Activated naive CD8-positive, alpha-beta T cell treated with anti-CD3 and anti-CD28 coated beads, Interleukin-2, amount 10 ng/mL, durations not matched to agents 7 days and 5 days (primary cell): Measurements from ENCODE around the gene CREM. TPM values are rescaled to one million over a fixed set of nuclear protein-coding genes. Genes with fewer than 3 reads are reported as not detected.

Experiments used
- ATAC-seq: fragments of 150-1000 bp; cut with Tn5 transposase; one replicate; pipeline ENCODE4 v1.10.0; 2021; ENCODE audit warnings: low read depth, moderate library complexity
- POLR2A ChIA-PET: fragments of 350-600 bp; sonication (Branson Sonifier 250); formaldehyde crosslinking; loops from one replicate; lab custom pipeline; 2021; ENCODE audit warnings: antibody characterized with exemption; lab: Charles Lee
- DNase-seq: peaks from one replicate; pipeline ENCODE4 v3.0.0; 2021
- H3K27ac Mint-ChIP-seq: one replicate; pipeline ENCODE4 v1.8.0; 2022; ENCODE audit warnings: mild to moderate bottlenecking, mixed read lengths
- H3K27me3 Mint-ChIP-seq: one replicate; pipeline ENCODE4 v1.8.0; 2022; ENCODE audit warnings: mild to moderate bottlenecking, moderate library complexity, mixed read lengths
- H3K36me3 Mint-ChIP-seq: one replicate; pipeline ENCODE4 v1.8.0; 2021; ENCODE audit warnings: mild to moderate bottlenecking, mixed read lengths
- H3K4me1 Mint-ChIP-seq: one replicate; pipeline ENCODE4 v1.8.0; 2021; ENCODE audit warnings: mixed read lengths
- H3K4me3 Mint-ChIP-seq: one replicate; pipeline ENCODE4 v1.8.0; 2022; ENCODE audit warnings: mild to moderate bottlenecking, moderate library complexity, mixed read lengths
- H3K9me3 Mint-ChIP-seq: one replicate; pipeline ENCODE4 v1.8.0; 2021; ENCODE audit warnings: mixed read lengths
- microRNA-seq: library from miRNA; unstranded; fragments of <30 nt; microRNA quantifications from one replicate; pipeline ENCODE4 v1.2.0, GENCODE V29; 2022
- total RNA-seq, 2 experiments: library from RNA; stranded (reverse); gene quantifications; one replicate each; pipeline ENCODE4 v1.2.3, GENCODE V29; 2021

The CREM gene
- total RNA-seq, 2 experiments from 2014 or later = 78.6 to 86.5 TPM

GRCh38 chr10:35237766-35238512 is 111.3 kb downstream of the CREM start:
- POLR2A ChIA-PET = no interaction called here
- no peak for ATAC-seq
- Mint-ChIP-seq H3K9me3 (no peaks in the 10 kb centered on the region), H3K36me3 (no peaks in the 10 kb centered on the region), H3K4me1 (no peaks in the 10 kb centered on the region), H3K27ac (no peak overlapping the region), H3K27me3 (no peaks in the 10 kb centered on the region), H3K4me3 (no peak overlapping the region)
- DNase-seq = no peak

GRCh38 chr10:35244549-35244948 is 117.9 kb downstream of the CREM start:
- H3K27me3 Mint-ChIP-seq = no peaks in the 10 kb centered on the region
- no peak overlapping the region for H3K4me3 Mint-ChIP-seq
- POLR2A ChIA-PET = no interaction called here
- no peaks in the 10 kb centered on the region for H3K36me3 Mint-ChIP-seq
- DNase-seq (no peak), ATAC-seq (no peak)
- H3K9me3 Mint-ChIP-seq = no peaks in the 10 kb centered on the region
- no peaks in the 10 kb centered on the region for H3K4me1 Mint-ChIP-seq
- H3K27ac Mint-ChIP-seq = no peak overlapping the region

- no peak for DNase-seq
- H3K4me1 Mint-ChIP-seq = no peaks in the 10 kb centered on the region
- H3K9me3 Mint-ChIP-seq = no peaks in the 10 kb centered on the region
- no peaks in the 10 kb centered on the region for H3K27me3 Mint-ChIP-seq
- POLR2A ChIA-PET = interaction anchor here (0.7 kb wide), 1 partner anchor 234 kb away, joined by 5 read pairs; no protein-coding TSS in a partner anchor
- H3K4me3 Mint-ChIP-seq = no peak overlapping the region
- no peak overlapping the region for H3K27ac Mint-ChIP-seq
- no peak for ATAC-seq
- no peaks in the 10 kb centered on the region for H3K36me3 Mint-ChIP-seq
These were observed 120.2 kb downstream of the CREM start for GRCh38 chr10:35246770-35247343.

DNA sequence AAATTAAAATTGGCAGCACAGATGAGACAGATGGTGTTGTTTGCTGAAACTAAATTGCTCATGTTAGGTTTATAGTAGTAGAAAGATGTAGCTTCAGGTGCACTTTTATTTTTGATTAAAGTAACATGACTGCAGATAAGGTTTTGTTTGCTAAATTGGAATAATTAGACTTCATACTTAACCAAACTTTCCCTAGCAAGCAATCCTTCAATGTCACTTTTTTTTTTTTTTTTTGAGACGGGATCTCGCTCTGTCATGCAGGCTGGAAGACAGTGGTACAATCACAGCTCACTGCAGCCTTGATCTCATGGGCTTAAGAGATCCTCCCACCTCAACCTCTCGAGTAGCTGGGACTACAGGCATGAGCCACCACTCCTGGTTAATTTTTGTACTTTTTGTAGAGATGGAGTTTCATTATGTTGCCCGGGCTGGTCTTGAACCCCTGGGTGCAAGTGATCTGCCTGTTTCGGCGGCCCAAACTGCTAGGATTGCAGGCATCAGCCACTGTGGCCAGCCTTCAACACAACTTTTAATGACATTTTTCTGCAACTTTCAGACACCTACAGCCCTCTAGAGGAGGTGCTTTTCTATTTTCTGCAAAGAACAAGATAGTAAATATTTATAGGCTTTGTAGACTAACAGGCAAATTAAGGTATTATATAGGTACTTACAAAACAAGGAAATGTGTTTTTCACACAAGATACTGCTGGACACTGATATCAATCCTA is 124.9 kb downstream of the CREM start:
- Mint-ChIP-seq H3K27ac (no peak overlapping the region), H3K27me3 (no peaks in the 10 kb centered on the region), H3K36me3 (no peaks in the 10 kb centered on the region), H3K4me1 (no peaks in the 10 kb centered on the region), H3K9me3 (no peaks in the 10 kb centered on the region), H3K4me3 (no peak overlapping the region)
- ATAC-seq = no peak
- no peak for DNase-seq
- POLR2A ChIA-PET = no interaction called here

DNA sequence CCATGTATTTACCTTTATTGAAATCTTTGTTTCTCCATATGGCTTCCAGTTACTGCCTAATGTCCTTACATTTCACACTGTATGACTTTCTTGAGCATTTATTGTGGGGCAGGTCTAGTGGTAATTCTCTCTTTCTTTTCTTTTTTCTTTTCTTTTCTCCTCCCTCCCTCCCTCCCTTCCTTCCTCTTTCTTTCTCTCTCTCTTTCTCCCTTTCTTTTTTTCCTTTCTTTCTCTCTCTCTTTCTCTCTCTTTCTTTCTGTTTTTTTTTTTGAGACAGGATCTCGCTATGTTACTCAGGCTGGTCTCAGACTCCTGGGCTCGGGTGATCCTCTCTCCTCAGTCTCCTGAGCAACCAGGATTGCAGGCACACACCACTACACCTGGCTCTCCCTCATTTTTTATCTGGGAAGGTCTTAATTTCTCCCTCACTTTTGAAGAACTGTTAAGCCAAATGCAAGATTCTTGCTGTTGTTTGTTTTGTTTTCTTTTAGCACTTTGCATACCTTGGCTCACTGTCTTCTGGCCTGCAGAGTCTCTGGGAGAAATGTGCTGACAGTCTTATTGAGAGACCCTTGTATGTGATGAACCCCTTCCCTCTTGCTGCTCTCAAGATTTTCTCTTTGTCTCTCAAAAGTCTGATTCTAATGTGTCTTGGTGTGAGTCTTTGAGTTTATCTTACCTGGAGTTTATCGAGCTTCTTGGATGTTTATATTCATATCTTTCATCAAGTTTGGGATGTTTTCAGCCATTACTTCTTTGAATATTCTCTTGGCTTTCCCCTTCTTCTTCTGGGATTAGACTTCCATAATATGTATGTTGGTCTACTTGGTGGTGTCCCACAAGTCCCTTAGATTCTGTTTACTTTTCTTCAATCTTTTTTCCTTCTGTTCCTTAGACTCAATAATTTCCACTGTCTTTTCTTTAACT is 130.7 kb downstream of the CREM start:
- ATAC-seq (no peak), DNase-seq (no peak)
- peaks cover 13% of the 10 kb centered on the region for H3K9me3 Mint-ChIP-seq
- H3K36me3 Mint-ChIP-seq = peaks cover 3% of the 10 kb centered on the region
- H3K27me3 Mint-ChIP-seq = no peaks in the 10 kb centered on the region
- H3K4me3 Mint-ChIP-seq = no peak overlapping the region
- POLR2A ChIA-PET = no interaction called here
- H3K27ac Mint-ChIP-seq = no peak overlapping the region
- peaks cover 3% of the 10 kb centered on the region for H3K4me1 Mint-ChIP-seq

GRCh38 chr10:35259769-35260397 is 133.2 kb downstream of the CREM start:
- Mint-ChIP-seq H3K4me3 (no peak overlapping the region), H3K9me3 (peaks cover 13% of the 10 kb centered on the region), H3K27ac (no peak overlapping the region), H3K4me1 (peaks cover 3% of the 10 kb centered on the region), H3K27me3 (no peaks in the 10 kb centered on the region), H3K36me3 (peaks cover 3% of the 10 kb centered on the region)
- POLR2A ChIA-PET = interaction anchor here (0.7 kb wide), 1 partner anchor 12 kb away, joined by 5 read pairs; no protein-coding TSS in a partner anchor
- DNase-seq (no peak), ATAC-seq (no peak)

- H3K9me3 Mint-ChIP-seq = peaks cover 8% of the 10 kb centered on the region
- no peak overlapping the region for H3K27ac Mint-ChIP-seq
- DNase-seq (no peak), ATAC-seq (no peak)
- H3K27me3 Mint-ChIP-seq = no peaks in the 10 kb centered on the region
- POLR2A ChIA-PET = no interaction called here
- H3K4me1 Mint-ChIP-seq = peaks cover 3% of the 10 kb centered on the region
- peaks cover 3% of the 10 kb centered on the region for H3K36me3 Mint-ChIP-seq
- no peak overlapping the region for H3K4me3 Mint-ChIP-seq
These were observed 135.8 kb downstream of the CREM start for GRCh38 chr10:35262436-35262835.

Small RNAs within 50 kb of the gene (microRNA-seq; reads per million reads assigned to microRNA genes)
- gene MIR3611 = 28.8 reads per million, percentile 35 among the genes with 10 or more reads in this experiment

Other genes starting within 250 kb of the CREM start
- gene CUL2, start 36.5 kb upstream of the CREM start, total RNA-seq = 10 to 100 TPM; 35.4 to 37.1 TPM
- 10 to 100 TPM; 66.6 to 72.2 TPM for gene CCNY, start 209.7 kb downstream of the CREM start, total RNA-seq